A673 (cell line): ENCODE measurements around the gene PCK1. TPM values are rescaled to one million over a fixed set of nuclear protein-coding genes. Genes with fewer than 3 reads are reported as not detected.

Source experiments
- BruUV-seq: library from RNA; stranded (reverse); fragments of 400-500 nt; replicated peaks from 2 replicates; lab custom pipeline; 2021; lab: Mats Ljungman, UMichigan
- CTCF ChIA-PET: fragments of 300-600 bp; sonication (Branson Sonifier 250); formaldehyde crosslinking; loops from one replicate; lab custom pipeline; 2022; ENCODE audit warnings: antibody characterized with exemption; lab: Charles Lee
- POLR2A ChIA-PET: fragments of 300-600 bp; sonication (Branson Sonifier 250); formaldehyde crosslinking; loops from one replicate; lab custom pipeline; 2022; ENCODE audit warnings: antibody characterized with exemption; ENCODE audit not compliant: low non-redundant PET; lab: Charles Lee
- DNase-seq: peaks from one replicate; pipeline ENCODE4 v3.0.0-alpha.2; 2015; ENCODE audit warnings: low spot score
- H3K27ac ChIP-seq: fragments of 200-600 bp; sonication (generic); 2 replicates; pipeline ENCODE4 v1.5.1; 2016; ENCODE audit warnings: mixed run types, low read depth, mild to moderate bottlenecking, mixed read lengths, antibody characterized with exemption, low read length; ENCODE audit not compliant: poor library complexity, severe bottlenecking
- H3K27me3 ChIP-seq: fragments of 200-600 bp; sonication (generic); replicated peaks from 2 replicates; pipeline ENCODE4 v1.6.1; 2017; ENCODE audit warnings: mixed run types, low read depth, mild to moderate bottlenecking, mixed read lengths, antibody characterized with exemption, low read length; ENCODE audit not compliant: insufficient read depth, poor library complexity
- H3K36me3 ChIP-seq: fragments of 200-600 bp; sonication (generic); 2 replicates; pipeline ENCODE4 v1.6.1; 2016; ENCODE audit warnings: mixed run types, mild to moderate bottlenecking, mixed read lengths, antibody characterized with exemption, low read length; ENCODE audit not compliant: insufficient read depth, poor library complexity, severe bottlenecking
- H3K4me1 ChIP-seq: fragments of 200-600 bp; sonication (generic); 2 replicates; pipeline ENCODE4 v1.6.1; 2017; ENCODE audit warnings: mixed run types, mild to moderate bottlenecking, mixed read lengths, antibody characterized with exemption, low read length; ENCODE audit not compliant: insufficient read depth, poor library complexity, severe bottlenecking
- H3K4me3 ChIP-seq: fragments of 200-600 bp; sonication (generic); 2 replicates; pipeline ENCODE4 v1.5.1; 2016; ENCODE audit warnings: low read depth, mixed run types, mild to moderate bottlenecking, mixed read lengths, low read length; ENCODE audit not compliant: poor library complexity, severe bottlenecking
- H3K9me3 ChIP-seq: fragments of 200-600 bp; sonication (generic); 2 replicates; pipeline ENCODE4 v1.6.1; 2016; ENCODE audit warnings: mixed run types, low read depth, mild to moderate bottlenecking, mixed read lengths, antibody characterized with exemption, low read length; ENCODE audit not compliant: poor library complexity, severe bottlenecking
- CTCF ChIP-seq: fragments of 300-800, 200-600 bp; sonication (generic); conservative IDR thresholded peaks from 2 replicates; pipeline ENCODE4 v1.5.1; 2017; ENCODE audit warnings: low read depth, mild to moderate bottlenecking, antibody characterized with exemption, low read length, moderate library complexity, mixed read lengths
- EZH2 ChIP-seq: fragments of 200-600 bp; sonication (generic); IDR thresholded peaks from 2 replicates; pipeline ENCODE4 v1.6.1; 2017; ENCODE audit warnings: borderline replicate concordance, low read depth, mild to moderate bottlenecking, mixed read lengths, antibody characterized with exemption, low read length; ENCODE audit not compliant: poor library complexity, severe bottlenecking
- intact Hi-C: fragments of 100-400 bp; cut with micrococcal nuclease; formaldehyde crosslinking; loops from one replicate; pipeline ENCODE4 v1.10.0; 2022; ENCODE audit not compliant: unreplicated experiment
- total RNA-seq: library from RNA; stranded (reverse); gene quantifications from 2 replicates; pipeline ENCODE4 v1.2.3, GENCODE V29; 2021

The PCK1 gene
- total RNA-seq, 1 experiment from 2014 or later, result not detected

- intact Hi-C loops, result no loop called here
- BruUV-seq, result no TSS peak
- CTCF ChIA-PET, result no interaction called here
Measured at GRCh38 chr20:57564180-57564802, 3.4 kb downstream of the PCK1 start.

GRCh38 chr20:57564951-57565642 lies 4.2 kb downstream of the PCK1 start:
- no peaks in the 10 kb centered on the region for H3K9me3 ChIP-seq
- no peak overlapping the region for H3K27ac ChIP-seq
- no peaks in the 10 kb centered on the region for H3K27me3 ChIP-seq
- BruUV-seq, result no TSS peak
- no peak for DNase-seq
- H3K4me3 ChIP-seq, result no peak overlapping the region
- no peaks in the 10 kb centered on the region for H3K36me3 ChIP-seq
- no peaks in the 10 kb centered on the region for H3K4me1 ChIP-seq
- intact Hi-C loops, result no loop called here
- POLR2A ChIA-PET, result no interaction called here
- TF ChIP-seq CTCF, result no peak
- no peak for TF ChIP-seq EZH2
- CTCF ChIA-PET, result no interaction called here

More at GRCh38 chr20:57564180-57564802, 3.4 kb downstream of the PCK1 start:
- no peak for TF ChIP-seq EZH2
- no peak for TF ChIP-seq CTCF
- Histone ChIP-seq H3K27me3 (no peaks in the 10 kb centered on the region), H3K4me1 (no peaks in the 10 kb centered on the region), H3K36me3 (no peaks in the 10 kb centered on the region), H3K4me3 (no peak overlapping the region), H3K9me3 (no peaks in the 10 kb centered on the region), H3K27ac (no peak overlapping the region)
- DNase-seq, result no peak
- POLR2A ChIA-PET, result no interaction called here

- no peak for DNase-seq
- POLR2A ChIA-PET, result no interaction called here
- Histone ChIP-seq H3K9me3 (no peaks in the 10 kb centered on the region), H3K4me1 (no peaks in the 10 kb centered on the region), H3K4me3 (no peak overlapping the region), H3K27me3 (no peaks in the 10 kb centered on the region), H3K27ac (no peak overlapping the region), H3K36me3 (no peaks in the 10 kb centered on the region)
- TF ChIP-seq EZH2 (no peak), CTCF (no peak)
- no TSS peak for BruUV-seq
- CTCF ChIA-PET, result no interaction called here
- intact Hi-C loops, result no loop called here
Measured at GRCh38 chr20:57566399-57566798, 5.5 kb downstream of the PCK1 start.
